ENCODE measurements around the gene CMTM5.

CMTM5 gene

DNA sequence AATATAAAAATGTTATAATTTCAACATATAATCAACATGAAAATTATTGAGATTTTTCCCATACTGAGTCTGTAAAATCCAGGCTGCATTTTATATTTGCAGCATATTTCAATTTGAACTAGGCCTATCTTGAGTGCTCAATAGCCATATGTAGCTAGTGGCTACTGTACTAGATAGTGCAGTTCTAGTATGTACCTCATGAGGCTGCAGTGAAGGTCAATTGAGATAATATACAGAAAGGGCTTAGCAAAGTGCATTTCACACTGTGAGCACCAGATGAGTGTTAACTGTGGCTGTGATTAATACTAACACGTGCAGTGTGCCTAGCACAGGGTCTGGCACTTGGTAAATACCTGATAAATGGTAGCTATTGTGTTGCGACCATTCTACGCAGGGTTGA lies 18.8 kb upstream of the CMTM5 start:
- DNase-seq (ENCODE audit: low read depth): no peak
- H3K4me3 ChIP-seq (ENCODE audit: low read depth, low read length): no peak overlapping the region
- TF ChIP-seq, protein P1, sequence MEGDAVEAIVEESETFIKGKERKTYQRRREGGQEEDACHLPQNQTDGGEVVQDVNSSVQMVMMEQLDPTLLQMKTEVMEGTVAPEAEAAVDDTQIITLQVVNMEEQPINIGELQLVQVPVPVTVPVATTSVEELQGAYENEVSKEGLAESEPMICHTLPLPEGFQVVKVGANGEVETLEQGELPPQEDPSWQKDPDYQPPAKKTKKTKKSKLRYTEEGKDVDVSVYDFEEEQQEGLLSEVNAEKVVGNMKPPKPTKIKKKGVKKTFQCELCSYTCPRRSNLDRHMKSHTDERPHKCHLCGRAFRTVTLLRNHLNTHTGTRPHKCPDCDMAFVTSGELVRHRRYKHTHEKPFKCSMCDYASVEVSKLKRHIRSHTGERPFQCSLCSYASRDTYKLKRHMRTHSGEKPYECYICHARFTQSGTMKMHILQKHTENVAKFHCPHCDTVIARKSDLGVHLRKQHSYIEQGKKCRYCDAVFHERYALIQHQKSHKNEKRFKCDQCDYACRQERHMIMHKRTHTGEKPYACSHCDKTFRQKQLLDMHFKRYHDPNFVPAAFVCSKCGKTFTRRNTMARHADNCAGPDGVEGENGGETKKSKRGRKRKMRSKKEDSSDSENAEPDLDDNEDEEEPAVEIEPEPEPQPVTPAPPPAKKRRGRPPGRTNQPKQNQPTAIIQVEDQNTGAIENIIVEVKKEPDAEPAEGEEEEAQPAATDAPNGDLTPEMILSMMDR (IDR thresholded peaks at IDR 0.05; ENCODE audit: low read depth, low read length, missing control alignments): no peak

GRCh38 chr14:23358553-23359166 lies 18.2 kb upstream of the CMTM5 start:
- no peak for DNase-seq (ENCODE audit: low read depth)
- no peak overlapping the region for H3K4me3 ChIP-seq (ENCODE audit: low read depth, low read length)
- TF ChIP-seq, protein P1 (IDR thresholded peaks at IDR 0.05; ENCODE audit: low read depth, low read length, missing control alignments): no peak

DNA sequence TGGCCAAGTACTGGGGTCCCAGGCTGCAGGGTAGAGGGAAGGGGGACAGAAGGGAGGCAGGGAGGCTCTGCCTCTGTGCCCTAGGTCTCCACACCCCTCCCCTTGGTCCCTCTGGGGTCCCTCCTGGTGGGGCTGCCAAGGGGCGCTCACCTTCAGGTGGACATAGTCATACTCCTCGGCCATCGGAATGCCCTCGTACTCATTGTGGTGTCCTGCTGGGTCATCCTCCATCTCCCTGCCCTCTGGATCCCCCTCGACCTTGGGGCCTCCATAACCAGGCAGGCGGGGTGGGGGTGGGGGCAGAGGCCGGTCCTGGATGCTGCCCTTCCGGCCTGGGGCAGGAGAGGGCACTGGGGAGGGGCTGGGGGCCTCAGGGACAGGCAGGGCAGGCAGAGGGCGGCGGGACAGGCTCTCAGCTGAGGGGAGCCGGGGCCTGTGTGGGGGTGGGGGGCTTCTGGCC lies 17.6 kb upstream of the CMTM5 start:
- TF ChIP-seq, protein P1 (IDR thresholded peaks at IDR 0.05; ENCODE audit: low read depth, low read length, missing control alignments): no peak
- no peak overlapping the region for H3K4me3 ChIP-seq (ENCODE audit: low read depth, low read length)
- no peak for DNase-seq (ENCODE audit: low read depth)

DNA sequence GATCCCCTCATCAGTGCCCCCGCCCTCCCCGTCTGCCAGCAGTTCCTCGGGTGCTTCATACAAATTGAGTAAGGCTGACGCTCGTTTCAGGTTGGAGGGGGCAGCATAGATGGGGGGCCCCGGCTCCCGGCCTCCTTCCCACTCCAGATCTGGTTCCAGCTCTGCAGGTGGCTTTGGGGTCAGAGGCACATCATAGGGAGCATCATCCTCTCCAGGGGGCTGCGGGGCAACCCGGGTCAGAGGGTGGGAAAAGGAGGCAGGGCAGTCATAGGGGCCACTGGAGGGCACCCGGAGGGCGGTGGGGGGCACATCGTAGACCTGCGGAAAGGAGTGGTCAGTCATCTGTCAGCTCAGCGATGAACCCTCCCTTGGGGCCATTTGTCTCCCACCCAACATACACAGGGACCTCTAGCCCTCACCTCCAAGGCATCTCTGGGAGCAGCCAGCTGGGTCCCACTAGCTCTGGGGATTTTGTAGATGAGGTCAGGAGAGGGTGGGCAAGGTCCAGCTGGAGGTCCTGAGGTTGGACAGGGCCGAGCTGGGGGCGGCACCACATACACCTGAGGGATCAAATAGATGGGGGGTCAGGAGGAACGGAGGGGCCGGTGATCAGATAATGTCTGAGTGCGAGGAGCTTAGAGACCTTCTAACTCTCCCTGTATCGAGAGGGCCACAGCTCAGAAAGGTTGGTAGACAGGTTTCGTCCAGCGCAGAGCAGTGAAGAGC lies 17.0 kb upstream of the CMTM5 start:
- DNase-seq (ENCODE audit: low read depth): no peak
- no peak overlapping the region for H3K4me3 ChIP-seq (ENCODE audit: low read depth, low read length)
- TF ChIP-seq, protein P1 (IDR thresholded peaks at IDR 0.05; ENCODE audit: low read depth, low read length, missing control alignments): no peak

- no peak overlapping the region for H3K4me3 ChIP-seq (ENCODE audit: low read depth, low read length)
- DNase-seq (ENCODE audit: low read depth): no peak
- TF ChIP-seq, protein P1 (IDR thresholded peaks at IDR 0.05; ENCODE audit: low read depth, low read length, missing control alignments): no peak
These were observed 16.4 kb upstream of the CMTM5 start for GRCh38 chr14:23360496-23360895.

- TF ChIP-seq, protein P1 (IDR thresholded peaks at IDR 0.05; ENCODE audit: low read depth, low read length, missing control alignments): no peak
- H3K4me3 ChIP-seq (ENCODE audit: low read depth, low read length): no peak overlapping the region
- DNase-seq (ENCODE audit: low read depth): no peak
These were observed 15.5 kb upstream of the CMTM5 start for GRCh38 chr14:23361320-23361719.
